Panc1 (cell line): ENCODE results near the gene ZNF385C.

Source experiments
- POLR2AphosphoS5 ChIP-seq: IDR thresholded peaks from 2 replicates; pipeline ENCODE4 v1.6.1; 2012; ENCODE audit warnings: mild to moderate bottlenecking, low read depth, low read length, moderate library complexity
- SIN3A ChIP-seq: IDR thresholded peaks from 2 replicates; pipeline ENCODE4 v1.6.1; 2012; ENCODE audit warnings: low read depth, mild to moderate bottlenecking, low read length, moderate library complexity, borderline replicate concordance; ENCODE audit not compliant: insufficient read depth
- TF ChIP-seq, protein P1 (sequence below): fragments of 450-650 bp; IDR thresholded peaks from 2 replicates; pipeline ENCODE4 v1.5.1; 2017; ENCODE audit warnings: mild to moderate bottlenecking

GRCh38 chr17:42113293-42114069 lies 15.2 kb upstream of the ZNF385C start:
- TF ChIP-seq, protein P1, sequence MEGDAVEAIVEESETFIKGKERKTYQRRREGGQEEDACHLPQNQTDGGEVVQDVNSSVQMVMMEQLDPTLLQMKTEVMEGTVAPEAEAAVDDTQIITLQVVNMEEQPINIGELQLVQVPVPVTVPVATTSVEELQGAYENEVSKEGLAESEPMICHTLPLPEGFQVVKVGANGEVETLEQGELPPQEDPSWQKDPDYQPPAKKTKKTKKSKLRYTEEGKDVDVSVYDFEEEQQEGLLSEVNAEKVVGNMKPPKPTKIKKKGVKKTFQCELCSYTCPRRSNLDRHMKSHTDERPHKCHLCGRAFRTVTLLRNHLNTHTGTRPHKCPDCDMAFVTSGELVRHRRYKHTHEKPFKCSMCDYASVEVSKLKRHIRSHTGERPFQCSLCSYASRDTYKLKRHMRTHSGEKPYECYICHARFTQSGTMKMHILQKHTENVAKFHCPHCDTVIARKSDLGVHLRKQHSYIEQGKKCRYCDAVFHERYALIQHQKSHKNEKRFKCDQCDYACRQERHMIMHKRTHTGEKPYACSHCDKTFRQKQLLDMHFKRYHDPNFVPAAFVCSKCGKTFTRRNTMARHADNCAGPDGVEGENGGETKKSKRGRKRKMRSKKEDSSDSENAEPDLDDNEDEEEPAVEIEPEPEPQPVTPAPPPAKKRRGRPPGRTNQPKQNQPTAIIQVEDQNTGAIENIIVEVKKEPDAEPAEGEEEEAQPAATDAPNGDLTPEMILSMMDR = no peak
- TF ChIP-seq POLR2AphosphoS5 = no peak
- TF ChIP-seq SIN3A = no peak
